HCT116 (cell line): ENCODE results near the gene ATP2B1.

ENCODE experiments used
- CTCF ChIP-seq, 3 experiments: fragments of 200-600 bp in 1 of 3; sonication (generic) in 1 of 3; IDR thresholded peaks in 2 of 3; conservative IDR thresholded peaks in 1 of 3; 2 replicates each; pipeline ENCODE4 v1.5.1; 2012 to 2017; ENCODE audit warnings: low read depth in 2 of 3, low read length in 2 of 3, antibody characterized with exemption in 1 of 3, borderline replicate concordance in 1 of 3, control low read depth in 1 of 3, mild to moderate bottlenecking in 1 of 3, mixed read lengths in 1 of 3, mixed run types in 1 of 3, moderate library complexity in 1 of 3; ENCODE audit not compliant: insufficient read depth in 1 of 3
- POLR2A ChIP-seq: IDR thresholded peaks from 2 replicates; pipeline ENCODE4 v1.7.0; 2011; ENCODE audit warnings: borderline replicate concordance; ENCODE audit not compliant: insufficient read depth, insufficient read length; ENCODE audit errors: extremely low read depth
- RAD21 ChIP-seq: IDR thresholded peaks from 2 replicates; pipeline ENCODE4 v1.6.1; 2012; ENCODE audit warnings: low read depth, mild to moderate bottlenecking

GRCh38 chr12:89663577-89664357 lies 44.9 kb downstream of the ATP2B1 start:
- no peak for TF ChIP-seq CTCF (IDR thresholded peaks at IDR 0.05 in 2 of 3, conservative IDR thresholded peaks at IDR 0.05 in 1 of 3; ENCODE audit: borderline replicate concordance in 1 of 3, insufficient read depth in 1 of 3, low read depth in 2 of 3, low read length in 2 of 3)
- no peak for TF ChIP-seq RAD21
- TF ChIP-seq POLR2A: no peak
